ENCODE measurements around the gene FAM13B.

DNA sequence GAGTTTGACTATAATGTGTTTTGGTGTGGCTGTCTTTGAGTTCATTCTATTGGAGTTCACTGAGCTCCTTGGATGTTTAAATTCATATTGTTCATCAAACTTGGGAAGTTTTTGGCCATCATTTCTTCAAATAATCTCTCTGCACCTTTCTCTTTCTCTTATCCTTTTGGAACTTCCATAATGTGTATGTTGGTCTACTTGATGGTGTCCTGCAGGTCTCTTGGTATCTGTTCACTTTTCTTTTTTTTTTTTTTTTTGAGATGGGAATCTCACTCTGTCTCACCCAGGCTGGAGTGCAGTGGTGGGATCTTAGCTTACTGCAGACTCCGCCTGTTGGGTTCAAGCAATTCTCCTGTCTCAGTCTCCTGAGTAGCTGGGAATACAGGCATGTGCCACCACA lies 116.0 kb downstream of the FAM13B start:
- no peak for TF ChIP-seq EZH2 (IDR thresholded peaks at IDR 0.05; ENCODE audit: borderline replicate concordance, control insufficient read depth, low read depth, low read length)
- TF ChIP-seq TCF12 (IDR thresholded peaks at IDR 0.05; ENCODE audit: low read depth, low read length): no peak
- no peak for TF ChIP-seq SP1 (IDR thresholded peaks at IDR 0.05; ENCODE audit: low read depth, low read length)
- TF ChIP-seq, protein P1, sequence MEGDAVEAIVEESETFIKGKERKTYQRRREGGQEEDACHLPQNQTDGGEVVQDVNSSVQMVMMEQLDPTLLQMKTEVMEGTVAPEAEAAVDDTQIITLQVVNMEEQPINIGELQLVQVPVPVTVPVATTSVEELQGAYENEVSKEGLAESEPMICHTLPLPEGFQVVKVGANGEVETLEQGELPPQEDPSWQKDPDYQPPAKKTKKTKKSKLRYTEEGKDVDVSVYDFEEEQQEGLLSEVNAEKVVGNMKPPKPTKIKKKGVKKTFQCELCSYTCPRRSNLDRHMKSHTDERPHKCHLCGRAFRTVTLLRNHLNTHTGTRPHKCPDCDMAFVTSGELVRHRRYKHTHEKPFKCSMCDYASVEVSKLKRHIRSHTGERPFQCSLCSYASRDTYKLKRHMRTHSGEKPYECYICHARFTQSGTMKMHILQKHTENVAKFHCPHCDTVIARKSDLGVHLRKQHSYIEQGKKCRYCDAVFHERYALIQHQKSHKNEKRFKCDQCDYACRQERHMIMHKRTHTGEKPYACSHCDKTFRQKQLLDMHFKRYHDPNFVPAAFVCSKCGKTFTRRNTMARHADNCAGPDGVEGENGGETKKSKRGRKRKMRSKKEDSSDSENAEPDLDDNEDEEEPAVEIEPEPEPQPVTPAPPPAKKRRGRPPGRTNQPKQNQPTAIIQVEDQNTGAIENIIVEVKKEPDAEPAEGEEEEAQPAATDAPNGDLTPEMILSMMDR (IDR thresholded peaks at IDR 0.05 in 2 of 3, conservative IDR thresholded peaks at IDR 0.05 in 1 of 3; ENCODE audit: control insufficient read depth in 2 of 3, extremely low read depth in 1 of 3, insufficient read depth in 1 of 3, low read depth in 3 of 3, low read length in 3 of 3): no peak
- TF ChIP-seq MTA2 (IDR thresholded peaks at IDR 0.05; ENCODE audit: low read depth): no peak
- TF ChIP-seq JUNB (IDR thresholded peaks at IDR 0.05): no peak

Data from GM12878 (cell line).